Panc1 (cell line): ENCODE results near the gene FUOM. TPM values are rescaled to one million over a fixed set of nuclear protein-coding genes. Genes with fewer than 3 reads are reported as not detected.
A peak's percentile ranks its signal among the peaks of the same experiment; 100 is the strongest.

Source experiments
- ATAC-seq: fragments of 200-7000 bp; cut with Tn5 transposase; 2 replicates; pipeline ENCODE4 v1.9.1; 2020; ENCODE audit warnings: mild to moderate bottlenecking, moderate library complexity
- BruUV-seq: library from RNA; stranded (reverse); fragments of 400-500 nt; replicated peaks from 2 replicates; lab custom pipeline; 2021; lab: Mats Ljungman, UMichigan
- CTCF ChIA-PET: fragments of 300-600 bp; sonication (Branson Sonifier 250); formaldehyde crosslinking; loops from one replicate; lab custom pipeline; 2022; ENCODE audit warnings: antibody characterized with exemption; lab: Charles Lee
- POLR2A ChIA-PET: fragments of 300-600 bp; sonication (Branson Sonifier 250); formaldehyde crosslinking; loops from one replicate; lab custom pipeline; 2022; ENCODE audit warnings: antibody characterized with exemption; lab: Charles Lee
- DNase-seq: peaks from one replicate; pipeline ENCODE4 v3.0.0-alpha.2; 2010; ENCODE audit warnings: low read depth, low spot score
- H3K27ac ChIP-seq: 2 replicates; pipeline ENCODE4 v1.5.1; 2011; ENCODE audit warnings: mild to moderate bottlenecking, low read length, inconsistent platforms
- H3K27me3 ChIP-seq: fragments of 200-500 bp; sonication (Bioruptor generic); 2 replicates; pipeline ENCODE4 v1.6.0; 2014; ENCODE audit warnings: low read length, inconsistent platforms; ENCODE audit not compliant: control insufficient read depth, insufficient read depth
- H3K36me3 ChIP-seq: fragments of 200-500 bp; sonication (Bioruptor generic); 2 replicates; pipeline ENCODE4 v1.5.1; 2014; ENCODE audit warnings: inconsistent platforms, mild to moderate bottlenecking, low read length, moderate library complexity; ENCODE audit not compliant: control insufficient read depth, insufficient read depth
- H3K4me1 ChIP-seq: 2 replicates; pipeline ENCODE4 v1.5.1; 2011; ENCODE audit warnings: inconsistent platforms, mild to moderate bottlenecking, low read length, moderate library complexity; ENCODE audit not compliant: control insufficient read depth, insufficient read depth
- H3K4me3 ChIP-seq, 2 experiments: 2 replicates each; pipeline ENCODE4 v1.5.1; 2011 to 2012; ENCODE audit warnings: low read depth in 2 of 2, low read length in 2 of 2, mild to moderate bottlenecking in 2 of 2, inconsistent platforms in 1 of 2, moderate library complexity in 1 of 2
- H3K9me3 ChIP-seq: fragments of 200-500 bp; sonication (Bioruptor generic); 2 replicates; pipeline ENCODE4 v1.5.1; 2014; ENCODE audit warnings: low read depth, mild to moderate bottlenecking, inconsistent platforms, low read length, moderate library complexity; ENCODE audit not compliant: control insufficient read depth, insufficient read depth
- POLR2AphosphoS5 ChIP-seq: IDR thresholded peaks from 2 replicates; pipeline ENCODE4 v1.6.1; 2012; ENCODE audit warnings: mild to moderate bottlenecking, low read depth, low read length, moderate library complexity
- SIN3A ChIP-seq: IDR thresholded peaks from 2 replicates; pipeline ENCODE4 v1.6.1; 2012; ENCODE audit warnings: low read depth, mild to moderate bottlenecking, low read length, moderate library complexity, borderline replicate concordance; ENCODE audit not compliant: insufficient read depth
- TCF7L2 ChIP-seq: IDR thresholded peaks from 2 replicates; pipeline ENCODE4 v1.6.1; 2011; ENCODE audit warnings: mild to moderate bottlenecking, low read depth, low read length, inconsistent platforms
- in situ Hi-C: cut with HindIII; loops from 2 replicates; pipeline ENCODE4 v1.10.0; 2016; ENCODE audit warnings: low sequenced_read_pairs, low pct_unique_long_range_greater_than_20kb
- intact Hi-C: fragments of 100-400 bp; cut with micrococcal nuclease; formaldehyde crosslinking; loops from one replicate; pipeline ENCODE4 v1.10.0; 2022; ENCODE audit not compliant: unreplicated experiment
- total RNA-seq: library from RNA; stranded (reverse); gene quantifications from one replicate; pipeline ENCODE4 v1.2.1, GENCODE V29; 2021; ENCODE audit not compliant: unreplicated experiment
- TF ChIP-seq, protein P1 (sequence below): fragments of 450-650 bp; IDR thresholded peaks from 2 replicates; pipeline ENCODE4 v1.5.1; 2017; ENCODE audit warnings: mild to moderate bottlenecking
- TF ChIP-seq, protein P2 (sequence below), 2 experiments: IDR thresholded peaks; 2 replicates each; pipeline ENCODE4 v1.6.1; 2011 to 2012; ENCODE audit warnings: low read depth in 2 of 2, control low read depth in 1 of 2, low read length in 1 of 2, mild to moderate bottlenecking in 1 of 2, moderate library complexity in 1 of 2; ENCODE audit not compliant: insufficient read depth in 1 of 2

FUOM gene
- total RNA-seq, 1 experiment from 2014 or later, result 39.6 TPM

DNA sequence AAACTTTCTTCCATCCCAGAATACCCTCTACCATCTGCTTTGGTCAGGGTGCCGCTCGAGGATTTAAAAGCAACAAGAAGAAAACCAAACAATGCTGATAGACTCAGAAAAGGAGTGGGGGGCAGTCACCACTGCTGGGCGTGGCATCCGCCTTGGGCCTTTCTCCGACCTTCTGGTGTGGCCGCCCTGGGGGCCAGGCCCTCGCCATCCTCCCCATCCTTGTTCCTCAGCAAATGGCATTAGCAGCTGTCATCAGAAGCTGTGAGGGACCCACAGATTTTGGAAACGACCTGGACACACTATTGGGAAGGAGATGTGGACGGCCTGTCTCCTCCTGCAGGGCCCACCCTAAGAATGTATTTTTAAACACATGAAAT lies 45.1 kb downstream of the FUOM start:
- Histone ChIP-seq H3K9me3 (no peaks in the 10 kb centered on the region), H3K4me1 (peaks cover 4% of the 10 kb centered on the region; the same call in 1 of the 2 replicates), H3K27me3 (no peaks in the 10 kb centered on the region), H3K4me3 (no peak overlapping the region), H3K27ac (no peak overlapping the region), H3K36me3 (peaks cover 4% of the 10 kb centered on the region; the same call in 1 of the 2 replicates)
- DNase-seq (no peak), ATAC-seq (no peak)
- no TSS peak for BruUV-seq
- ChIA-PET CTCF (no interaction called here), POLR2A (no interaction called here)
- TF ChIP-seq, protein P1, sequence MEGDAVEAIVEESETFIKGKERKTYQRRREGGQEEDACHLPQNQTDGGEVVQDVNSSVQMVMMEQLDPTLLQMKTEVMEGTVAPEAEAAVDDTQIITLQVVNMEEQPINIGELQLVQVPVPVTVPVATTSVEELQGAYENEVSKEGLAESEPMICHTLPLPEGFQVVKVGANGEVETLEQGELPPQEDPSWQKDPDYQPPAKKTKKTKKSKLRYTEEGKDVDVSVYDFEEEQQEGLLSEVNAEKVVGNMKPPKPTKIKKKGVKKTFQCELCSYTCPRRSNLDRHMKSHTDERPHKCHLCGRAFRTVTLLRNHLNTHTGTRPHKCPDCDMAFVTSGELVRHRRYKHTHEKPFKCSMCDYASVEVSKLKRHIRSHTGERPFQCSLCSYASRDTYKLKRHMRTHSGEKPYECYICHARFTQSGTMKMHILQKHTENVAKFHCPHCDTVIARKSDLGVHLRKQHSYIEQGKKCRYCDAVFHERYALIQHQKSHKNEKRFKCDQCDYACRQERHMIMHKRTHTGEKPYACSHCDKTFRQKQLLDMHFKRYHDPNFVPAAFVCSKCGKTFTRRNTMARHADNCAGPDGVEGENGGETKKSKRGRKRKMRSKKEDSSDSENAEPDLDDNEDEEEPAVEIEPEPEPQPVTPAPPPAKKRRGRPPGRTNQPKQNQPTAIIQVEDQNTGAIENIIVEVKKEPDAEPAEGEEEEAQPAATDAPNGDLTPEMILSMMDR, result no peak
- no peak for TF ChIP-seq POLR2AphosphoS5
- TF ChIP-seq SIN3A, result no peak
- TF ChIP-seq TCF7L2, result no peak
- TF ChIP-seq, protein P2, sequence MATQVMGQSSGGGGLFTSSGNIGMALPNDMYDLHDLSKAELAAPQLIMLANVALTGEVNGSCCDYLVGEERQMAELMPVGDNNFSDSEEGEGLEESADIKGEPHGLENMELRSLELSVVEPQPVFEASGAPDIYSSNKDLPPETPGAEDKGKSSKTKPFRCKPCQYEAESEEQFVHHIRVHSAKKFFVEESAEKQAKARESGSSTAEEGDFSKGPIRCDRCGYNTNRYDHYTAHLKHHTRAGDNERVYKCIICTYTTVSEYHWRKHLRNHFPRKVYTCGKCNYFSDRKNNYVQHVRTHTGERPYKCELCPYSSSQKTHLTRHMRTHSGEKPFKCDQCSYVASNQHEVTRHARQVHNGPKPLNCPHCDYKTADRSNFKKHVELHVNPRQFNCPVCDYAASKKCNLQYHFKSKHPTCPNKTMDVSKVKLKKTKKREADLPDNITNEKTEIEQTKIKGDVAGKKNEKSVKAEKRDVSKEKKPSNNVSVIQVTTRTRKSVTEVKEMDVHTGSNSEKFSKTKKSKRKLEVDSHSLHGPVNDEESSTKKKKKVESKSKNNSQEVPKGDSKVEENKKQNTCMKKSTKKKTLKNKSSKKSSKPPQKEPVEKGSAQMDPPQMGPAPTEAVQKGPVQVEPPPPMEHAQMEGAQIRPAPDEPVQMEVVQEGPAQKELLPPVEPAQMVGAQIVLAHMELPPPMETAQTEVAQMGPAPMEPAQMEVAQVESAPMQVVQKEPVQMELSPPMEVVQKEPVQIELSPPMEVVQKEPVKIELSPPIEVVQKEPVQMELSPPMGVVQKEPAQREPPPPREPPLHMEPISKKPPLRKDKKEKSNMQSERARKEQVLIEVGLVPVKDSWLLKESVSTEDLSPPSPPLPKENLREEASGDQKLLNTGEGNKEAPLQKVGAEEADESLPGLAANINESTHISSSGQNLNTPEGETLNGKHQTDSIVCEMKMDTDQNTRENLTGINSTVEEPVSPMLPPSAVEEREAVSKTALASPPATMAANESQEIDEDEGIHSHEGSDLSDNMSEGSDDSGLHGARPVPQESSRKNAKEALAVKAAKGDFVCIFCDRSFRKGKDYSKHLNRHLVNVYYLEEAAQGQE (IDR thresholded peaks at IDR 0.05; ENCODE audit: insufficient read depth in 1 of 2, low read depth in 2 of 2, low read length in 1 of 2), result no peak
- in situ Hi-C loops, result no loop called here
- intact Hi-C loops, result no loop called here

DNA sequence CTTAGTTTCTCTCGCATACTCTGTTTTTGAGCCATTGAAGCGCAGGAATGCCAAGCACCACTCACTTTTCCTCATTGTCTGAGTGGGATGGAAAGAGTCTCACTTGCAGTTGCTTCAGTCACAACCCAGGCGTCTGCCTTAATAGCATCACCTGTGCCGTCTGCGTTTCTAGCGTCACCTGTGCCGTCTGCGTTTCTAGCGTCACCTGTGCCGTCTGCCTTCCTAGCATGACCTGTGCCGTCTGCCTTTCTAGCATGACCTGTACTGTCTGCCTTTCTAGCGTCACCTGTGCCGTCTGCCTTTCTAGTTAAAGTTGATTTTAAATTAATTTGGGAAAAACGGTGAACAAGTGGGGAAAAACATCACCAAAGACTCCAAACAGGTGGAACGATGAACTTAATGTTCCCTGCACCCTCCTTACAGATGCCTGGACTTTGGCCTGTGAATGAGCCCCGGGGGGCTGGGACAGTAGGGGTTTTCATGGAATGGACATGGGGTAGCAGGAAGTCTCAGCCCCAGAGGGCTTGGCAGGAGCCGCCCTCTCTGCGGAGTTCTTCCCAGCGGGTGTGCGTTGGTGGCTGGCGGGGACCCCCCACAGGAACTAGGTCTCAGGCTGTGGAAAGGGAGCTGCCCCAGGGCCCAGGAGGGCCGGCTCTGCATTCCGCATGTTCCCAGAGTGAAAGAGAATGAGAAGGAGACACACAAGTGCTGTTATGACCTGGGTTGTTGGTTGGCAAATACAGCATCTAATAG lies 45.6 kb downstream of the FUOM start:
- H3K4me3 ChIP-seq, result no peak overlapping the region
- ATAC-seq (no peak), DNase-seq (no peak)
- ChIA-PET POLR2A (no interaction called here), CTCF (interaction anchor here (0.7 kb wide), 1 partner anchor 472 kb away, joined by 3 read pairs; no protein-coding TSS in a partner anchor)
- intact Hi-C loops (no loop called here), in situ Hi-C loops (no loop called here)
- TSS peak; percentile 75 for BruUV-seq
- H3K27me3 ChIP-seq, result no peaks in the 10 kb centered on the region
- TF ChIP-seq, protein P1, result no peak
- TF ChIP-seq, protein P2 (IDR thresholded peaks at IDR 0.05; ENCODE audit: insufficient read depth in 1 of 2, low read depth in 2 of 2, low read length in 1 of 2), result no peak
- no peak for TF ChIP-seq POLR2AphosphoS5
- no peak for TF ChIP-seq SIN3A
- no peak for TF ChIP-seq TCF7L2
- H3K4me1 ChIP-seq, result peaks cover 9% of the 10 kb centered on the region; the same call in 1 of the 2 replicates
- H3K36me3 ChIP-seq, result peaks cover 4% of the 10 kb centered on the region; the same call in 1 of the 2 replicates
- no peaks in the 10 kb centered on the region for H3K9me3 ChIP-seq
- no peak overlapping the region for H3K27ac ChIP-seq
